Stimulated activated naive CD4-positive, alpha-beta T cell (primary cell): Measurements from ENCODE around the gene GBX2.

ENCODE experiments used
- DNase-seq, 6 experiments: peaks; one replicate each; lab custom pipeline; 2025; lab: John Stamatoyannopoulos, UW

The GBX2 gene

DNA sequence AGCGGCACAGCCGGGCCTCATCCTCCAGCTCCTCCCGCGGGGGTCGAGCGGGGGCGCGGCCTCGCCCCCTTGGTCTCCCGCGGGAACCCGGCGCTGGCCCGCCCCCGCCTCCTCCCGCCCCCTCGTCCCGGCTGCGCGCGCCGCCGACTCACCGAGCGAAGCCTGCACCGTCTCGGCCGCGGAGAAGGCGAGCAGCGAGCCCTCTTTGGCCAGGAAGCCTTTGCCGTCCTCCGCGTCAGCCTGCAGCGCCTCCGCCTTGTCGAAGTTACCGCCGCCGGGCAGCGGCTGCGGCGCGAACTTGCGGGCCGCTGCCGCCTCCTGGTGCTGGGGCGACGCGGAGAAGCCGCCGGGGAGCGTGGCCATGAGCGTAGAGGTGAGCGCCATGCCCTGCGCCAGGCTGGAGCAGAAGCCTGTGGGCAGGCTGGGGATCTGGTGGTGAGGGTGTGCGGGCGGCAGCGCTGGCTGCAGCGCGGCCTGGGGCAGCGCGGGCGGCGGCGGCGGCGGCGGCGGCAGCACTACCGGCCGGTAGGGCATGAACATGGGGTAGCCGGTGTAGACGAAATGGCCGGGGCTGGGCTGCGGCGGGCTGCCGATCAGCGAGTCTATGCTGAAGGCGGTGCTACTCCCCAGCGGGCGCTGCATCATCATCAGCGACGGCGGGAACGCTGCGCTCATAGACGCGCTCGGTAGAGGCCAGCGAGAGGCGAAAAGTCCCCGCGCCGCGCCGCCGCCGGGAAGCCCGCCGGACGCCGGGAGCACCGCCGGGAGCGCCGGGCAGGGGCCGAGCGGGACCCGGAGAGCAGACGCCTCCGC is 683 bp downstream of the GBX2 start:
- no peak for DNase-seq

GRCh38 chr2:236166796-236167296 is 1.3 kb downstream of the GBX2 start:
- DNase-seq = no peak

DNA sequence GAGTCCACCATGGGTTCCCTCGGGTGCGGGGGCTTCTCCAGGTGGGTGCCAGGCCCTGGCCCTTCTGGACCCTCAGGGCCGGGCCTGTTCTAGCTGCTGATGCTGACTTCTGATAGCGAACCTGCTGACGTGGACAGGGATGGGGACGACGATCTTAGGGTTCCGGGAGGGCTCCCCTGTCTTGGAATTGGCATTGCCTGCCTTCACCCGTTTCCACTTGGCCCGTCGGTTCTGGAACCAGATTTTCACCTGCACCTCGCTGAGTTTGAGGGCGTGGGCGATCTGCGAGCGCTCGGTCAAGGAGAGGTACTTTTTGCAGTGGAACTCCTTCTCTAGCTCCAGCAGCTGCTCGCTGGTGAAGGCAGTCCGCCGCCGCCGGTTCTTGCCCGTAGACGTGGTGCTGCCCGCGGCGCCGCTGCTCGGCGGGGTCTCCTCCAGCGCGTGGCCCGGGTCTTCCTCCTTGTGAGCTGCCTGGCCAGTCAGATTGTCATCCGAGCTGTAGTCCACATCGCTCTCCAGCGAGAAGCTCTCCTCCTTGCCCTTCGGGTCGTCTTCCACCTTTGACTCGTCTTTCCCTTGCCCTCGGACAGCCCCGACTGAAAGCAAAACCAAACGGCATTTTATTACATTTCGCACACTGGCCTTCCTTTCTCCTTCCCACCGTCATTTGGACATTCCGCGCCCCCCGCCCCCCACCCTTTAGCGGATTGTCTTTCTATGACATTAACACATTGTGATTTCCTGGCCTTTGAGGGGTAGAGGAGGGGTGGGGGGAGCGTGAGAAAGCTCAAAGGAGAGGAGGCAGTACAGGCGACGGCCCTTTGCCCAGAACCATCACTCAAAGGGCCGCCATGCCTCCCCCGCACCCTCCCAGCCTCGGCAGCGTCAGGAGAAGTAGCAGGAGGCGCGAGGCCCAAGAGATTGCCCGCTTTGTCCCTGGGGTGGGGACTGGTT is 2.1 kb downstream of the GBX2 start:
- no peak for DNase-seq

GRCh38 chr2:236164925-236165841 is 3.0 kb downstream of the GBX2 start:
- DNase-seq = no peak

- no peak for DNase-seq
Observed at GRCh38 chr2:236164201-236164924, 3.8 kb downstream of the GBX2 start.

- no peak for DNase-seq
Observed at GRCh38 chr2:236163471-236164200, 4.5 kb downstream of the GBX2 start.

- DNase-seq = no peak
Observed at GRCh38 chr2:236162882-236163470, 5.2 kb downstream of the GBX2 start.

- DNase-seq = no peak
Observed at GRCh38 chr2:236162031-236162845, 5.9 kb downstream of the GBX2 start.

DNA sequence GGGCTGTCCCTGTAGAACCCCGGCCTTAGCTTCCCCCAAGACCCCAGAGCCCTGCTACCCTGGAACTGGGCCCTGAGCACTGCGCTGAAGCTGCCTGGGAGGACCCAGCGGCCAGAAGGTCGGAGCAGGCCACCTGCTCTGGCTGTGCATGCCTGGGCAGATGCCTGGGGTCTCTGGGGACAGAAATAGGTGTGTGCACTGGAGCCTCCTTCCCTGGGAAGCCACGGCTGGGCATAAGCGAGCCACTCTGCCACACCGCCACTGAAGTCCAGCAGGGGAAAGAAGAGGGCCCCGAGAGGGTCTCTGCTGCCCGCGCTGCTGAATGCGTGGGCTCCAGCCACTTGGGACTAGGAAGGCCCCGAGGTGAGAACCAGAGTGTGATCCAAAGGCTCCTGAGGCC is 6.7 kb downstream of the GBX2 start:
- DNase-seq = no peak

- no peak for DNase-seq
Observed at GRCh38 chr2:236161082-236161462, 7.1 kb downstream of the GBX2 start.

DNA sequence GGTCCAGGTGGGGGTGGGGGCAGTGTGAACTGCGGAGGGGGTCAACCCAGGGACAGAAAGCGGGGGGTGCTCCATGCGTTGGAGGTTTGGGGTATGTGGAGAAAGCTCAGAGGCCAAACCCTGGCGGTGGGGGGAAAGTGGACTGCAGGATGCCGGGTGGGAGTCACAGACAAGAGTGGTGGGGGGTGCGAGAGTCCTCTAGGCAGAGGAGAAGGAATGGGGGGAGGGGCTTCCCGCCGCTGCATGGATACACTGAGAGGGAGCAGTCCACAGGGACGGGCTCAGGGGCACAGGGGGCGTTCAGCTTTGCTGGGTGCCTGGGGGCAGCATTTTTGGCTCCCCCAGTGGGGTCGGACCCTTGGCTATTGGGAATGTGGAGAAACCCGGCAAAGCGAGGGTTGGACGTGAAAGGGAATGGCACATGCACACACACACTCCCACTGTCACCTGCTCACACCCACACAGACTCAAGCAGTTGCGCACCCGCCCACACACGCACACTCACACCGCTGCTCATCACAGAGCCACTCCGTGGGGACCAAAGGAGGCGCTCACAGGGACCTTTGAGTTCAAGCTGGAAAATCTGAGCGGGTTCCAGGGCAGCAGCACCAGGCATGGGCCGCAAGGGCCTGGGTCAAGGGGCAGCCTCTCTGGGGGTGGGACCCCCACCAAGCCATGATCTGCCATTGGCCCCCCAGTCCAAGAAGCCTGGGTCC is 7.7 kb downstream of the GBX2 start:
- DNase-seq = no peak

- no peak for DNase-seq
Observed at GRCh38 chr2:236159778-236160170, 8.4 kb downstream of the GBX2 start.

DNA sequence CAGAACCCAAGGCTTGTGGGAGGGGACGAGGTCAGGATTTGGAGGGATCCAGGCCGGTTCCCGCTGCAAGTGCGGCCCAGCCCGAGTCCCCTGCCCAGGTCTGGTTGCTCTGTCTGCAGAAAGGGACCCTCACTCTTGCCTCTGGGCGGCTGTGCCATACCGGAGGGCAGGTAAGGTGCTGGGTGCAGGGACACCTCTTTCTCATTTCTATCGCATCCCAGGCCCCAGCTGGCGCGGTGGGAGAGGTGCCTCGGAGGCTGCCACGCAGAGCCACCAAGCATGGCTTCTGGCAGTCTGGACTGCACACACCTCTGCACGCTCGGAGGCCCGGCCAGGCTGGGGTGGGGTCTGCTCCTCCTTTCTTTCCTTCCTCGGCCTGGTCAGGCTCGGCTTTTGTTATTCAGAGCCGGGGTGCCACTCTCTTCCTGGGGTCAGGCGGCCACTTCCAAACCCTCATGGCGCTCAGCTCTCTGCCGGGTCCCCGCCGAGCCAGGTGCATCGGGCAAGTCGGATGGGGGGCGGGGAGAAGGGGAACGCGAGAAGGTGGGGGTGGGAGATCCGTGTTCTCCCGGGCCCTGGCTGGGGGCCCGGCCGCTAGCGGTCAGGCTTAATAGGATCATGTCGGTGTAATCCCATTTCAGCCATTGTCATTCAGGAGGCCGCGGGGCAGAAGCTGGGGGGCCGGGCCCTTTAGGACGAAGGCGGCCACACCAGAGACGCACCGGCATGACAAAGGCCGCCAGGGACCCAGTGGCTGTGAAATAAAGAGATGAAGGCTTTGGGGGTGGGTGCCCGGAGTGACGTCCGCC is 9.0 kb downstream of the GBX2 start:
- no peak for DNase-seq

GRCh38 chr2:236157815-236158498 is 10.2 kb downstream of the GBX2 start:
- DNase-seq = no peak

DNA sequence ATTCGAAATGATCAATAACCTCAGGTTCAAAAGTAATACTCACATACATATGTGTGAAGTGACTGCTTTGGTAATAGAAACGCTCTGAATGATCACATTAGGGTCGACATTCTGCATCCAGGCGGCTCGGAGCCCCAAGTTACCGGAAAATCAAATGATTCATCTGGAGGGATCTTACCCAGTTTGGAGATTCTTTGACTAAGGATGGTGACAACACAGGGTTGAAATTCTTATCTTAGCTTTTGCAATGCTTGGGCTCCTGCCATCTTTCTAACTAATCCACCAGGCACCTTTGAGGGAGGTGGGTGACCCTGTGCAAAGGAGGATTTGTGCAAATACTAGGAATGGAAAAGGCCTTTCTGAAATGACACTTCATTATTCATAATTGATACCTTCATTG is 10.8 kb downstream of the GBX2 start:
- no peak for DNase-seq

DNA sequence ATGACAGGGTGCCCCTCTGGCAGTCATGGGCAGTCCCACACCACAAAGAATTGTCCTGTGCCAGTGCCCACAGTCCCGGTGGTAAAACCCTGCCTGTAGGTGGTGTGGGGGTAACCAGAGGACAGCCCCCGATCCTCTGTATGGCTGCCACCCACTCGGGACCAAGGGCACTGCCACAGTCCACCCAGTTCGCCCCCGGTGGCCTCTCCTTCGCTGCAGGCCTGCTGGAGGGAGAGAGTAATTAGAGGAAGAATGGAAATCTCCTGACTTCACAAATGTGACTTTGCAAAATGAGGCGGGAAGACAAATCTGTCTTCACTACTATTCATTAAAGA is 11.4 kb downstream of the GBX2 start:
- no peak for DNase-seq
